GM23338 (cell line): ENCODE results near the gene MCM7.

Experiments used
- EZH2 ChIP-seq: fragments of 200-600 bp; sonication (generic); IDR thresholded peaks from one replicate; pipeline ENCODE4 v1.8.0; 2017; ENCODE audit warnings: antibody characterized with exemption, mild to moderate bottlenecking, low read depth; ENCODE audit not compliant: unreplicated experiment
- EZH2phosphoT487 ChIP-seq: fragments of 200-600 bp; sonication (generic); IDR thresholded peaks from one replicate; pipeline ENCODE4 v1.8.1; 2018; ENCODE audit warnings: antibody characterized with exemption; ENCODE audit not compliant: unreplicated experiment
- JUNB ChIP-seq: IDR thresholded peaks from one replicate; pipeline ENCODE4 v1.6.1; 2016; ENCODE audit warnings: antibody characterized with exemption; ENCODE audit not compliant: unreplicated experiment
- POLR2AphosphoS5 ChIP-seq: IDR thresholded peaks from 2 replicates; pipeline ENCODE4 v1.6.1; 2016; ENCODE audit warnings: antibody characterized with exemption, low read depth
- STAT1 ChIP-seq: IDR thresholded peaks from one replicate; pipeline ENCODE4 v1.6.1; 2016; ENCODE audit warnings: antibody characterized with exemption; ENCODE audit not compliant: unreplicated experiment
- ZNF114 ChIP-seq: fragments of 250-450 bp; sonication (Bioruptor Pico); IDR thresholded peaks from 2 replicates; pipeline ENCODE4 v1.5.0; 2020; ENCODE audit warnings: mild to moderate bottlenecking, moderate library complexity
- ZNF331 ChIP-seq: fragments of 250-450 bp; sonication (Bioruptor Pico); IDR thresholded peaks from 2 replicates; pipeline ENCODE4 v1.5.0; 2020; ENCODE audit warnings: low read depth, mild to moderate bottlenecking, moderate library complexity
- TF ChIP-seq, protein P1 (sequence below), 2 experiments: fragments of 200-600 bp in 1 of 2; sonication (generic) in 1 of 2; conservative IDR thresholded peaks; 2 replicates each; pipeline versions ENCODE4 v1.5.1 to v1.6.1; 2016 to 2017; ENCODE audit warnings: antibody characterized with exemption in 2 of 2, low read depth in 2 of 2, mild to moderate bottlenecking in 2 of 2, moderate library complexity in 1 of 2
- TF ChIP-seq, protein P2 (sequence below): IDR thresholded peaks from one replicate; pipeline ENCODE4 v1.6.1; 2018; ENCODE audit warnings: antibody characterized with exemption; ENCODE audit not compliant: unreplicated experiment
- TF ChIP-seq, protein P3 (sequence below): IDR thresholded peaks from 2 replicates; pipeline ENCODE4 v1.6.1; 2016; ENCODE audit warnings: antibody characterized with exemption

DNA sequence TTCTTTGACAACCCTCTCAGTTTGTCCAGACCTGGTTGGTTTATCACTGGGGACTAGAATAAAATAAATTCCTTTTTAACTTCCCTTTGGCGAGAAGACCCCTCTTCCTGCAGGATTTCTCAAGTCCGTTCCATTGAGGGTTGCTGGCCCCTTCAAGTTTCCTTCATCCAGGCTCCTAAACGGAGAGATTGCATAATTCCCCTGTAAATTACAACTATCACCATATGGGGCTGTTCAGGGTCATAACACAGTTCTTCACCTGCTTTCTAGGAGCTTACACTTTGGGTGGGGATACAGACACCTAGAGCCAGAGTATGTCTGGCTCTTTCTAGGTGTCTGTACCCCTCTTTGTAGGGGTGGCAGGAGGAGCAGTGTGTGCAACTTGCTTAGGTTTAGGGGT lies 15.7 kb downstream of the MCM7 start:
- TF ChIP-seq, protein P1, sequence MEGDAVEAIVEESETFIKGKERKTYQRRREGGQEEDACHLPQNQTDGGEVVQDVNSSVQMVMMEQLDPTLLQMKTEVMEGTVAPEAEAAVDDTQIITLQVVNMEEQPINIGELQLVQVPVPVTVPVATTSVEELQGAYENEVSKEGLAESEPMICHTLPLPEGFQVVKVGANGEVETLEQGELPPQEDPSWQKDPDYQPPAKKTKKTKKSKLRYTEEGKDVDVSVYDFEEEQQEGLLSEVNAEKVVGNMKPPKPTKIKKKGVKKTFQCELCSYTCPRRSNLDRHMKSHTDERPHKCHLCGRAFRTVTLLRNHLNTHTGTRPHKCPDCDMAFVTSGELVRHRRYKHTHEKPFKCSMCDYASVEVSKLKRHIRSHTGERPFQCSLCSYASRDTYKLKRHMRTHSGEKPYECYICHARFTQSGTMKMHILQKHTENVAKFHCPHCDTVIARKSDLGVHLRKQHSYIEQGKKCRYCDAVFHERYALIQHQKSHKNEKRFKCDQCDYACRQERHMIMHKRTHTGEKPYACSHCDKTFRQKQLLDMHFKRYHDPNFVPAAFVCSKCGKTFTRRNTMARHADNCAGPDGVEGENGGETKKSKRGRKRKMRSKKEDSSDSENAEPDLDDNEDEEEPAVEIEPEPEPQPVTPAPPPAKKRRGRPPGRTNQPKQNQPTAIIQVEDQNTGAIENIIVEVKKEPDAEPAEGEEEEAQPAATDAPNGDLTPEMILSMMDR (conservative IDR thresholded peaks at IDR 0.05; ENCODE audit: low read depth in 2 of 2) = no peak
- TF ChIP-seq POLR2AphosphoS5 = no peak
- TF ChIP-seq, protein P2, sequence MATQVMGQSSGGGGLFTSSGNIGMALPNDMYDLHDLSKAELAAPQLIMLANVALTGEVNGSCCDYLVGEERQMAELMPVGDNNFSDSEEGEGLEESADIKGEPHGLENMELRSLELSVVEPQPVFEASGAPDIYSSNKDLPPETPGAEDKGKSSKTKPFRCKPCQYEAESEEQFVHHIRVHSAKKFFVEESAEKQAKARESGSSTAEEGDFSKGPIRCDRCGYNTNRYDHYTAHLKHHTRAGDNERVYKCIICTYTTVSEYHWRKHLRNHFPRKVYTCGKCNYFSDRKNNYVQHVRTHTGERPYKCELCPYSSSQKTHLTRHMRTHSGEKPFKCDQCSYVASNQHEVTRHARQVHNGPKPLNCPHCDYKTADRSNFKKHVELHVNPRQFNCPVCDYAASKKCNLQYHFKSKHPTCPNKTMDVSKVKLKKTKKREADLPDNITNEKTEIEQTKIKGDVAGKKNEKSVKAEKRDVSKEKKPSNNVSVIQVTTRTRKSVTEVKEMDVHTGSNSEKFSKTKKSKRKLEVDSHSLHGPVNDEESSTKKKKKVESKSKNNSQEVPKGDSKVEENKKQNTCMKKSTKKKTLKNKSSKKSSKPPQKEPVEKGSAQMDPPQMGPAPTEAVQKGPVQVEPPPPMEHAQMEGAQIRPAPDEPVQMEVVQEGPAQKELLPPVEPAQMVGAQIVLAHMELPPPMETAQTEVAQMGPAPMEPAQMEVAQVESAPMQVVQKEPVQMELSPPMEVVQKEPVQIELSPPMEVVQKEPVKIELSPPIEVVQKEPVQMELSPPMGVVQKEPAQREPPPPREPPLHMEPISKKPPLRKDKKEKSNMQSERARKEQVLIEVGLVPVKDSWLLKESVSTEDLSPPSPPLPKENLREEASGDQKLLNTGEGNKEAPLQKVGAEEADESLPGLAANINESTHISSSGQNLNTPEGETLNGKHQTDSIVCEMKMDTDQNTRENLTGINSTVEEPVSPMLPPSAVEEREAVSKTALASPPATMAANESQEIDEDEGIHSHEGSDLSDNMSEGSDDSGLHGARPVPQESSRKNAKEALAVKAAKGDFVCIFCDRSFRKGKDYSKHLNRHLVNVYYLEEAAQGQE = no peak
- TF ChIP-seq STAT1 = no peak
- TF ChIP-seq EZH2 = no peak
- no peak for TF ChIP-seq ZNF331 (CRISPR knock-in tag)
- TF ChIP-seq EZH2phosphoT487 = no peak
- TF ChIP-seq, protein P3, sequence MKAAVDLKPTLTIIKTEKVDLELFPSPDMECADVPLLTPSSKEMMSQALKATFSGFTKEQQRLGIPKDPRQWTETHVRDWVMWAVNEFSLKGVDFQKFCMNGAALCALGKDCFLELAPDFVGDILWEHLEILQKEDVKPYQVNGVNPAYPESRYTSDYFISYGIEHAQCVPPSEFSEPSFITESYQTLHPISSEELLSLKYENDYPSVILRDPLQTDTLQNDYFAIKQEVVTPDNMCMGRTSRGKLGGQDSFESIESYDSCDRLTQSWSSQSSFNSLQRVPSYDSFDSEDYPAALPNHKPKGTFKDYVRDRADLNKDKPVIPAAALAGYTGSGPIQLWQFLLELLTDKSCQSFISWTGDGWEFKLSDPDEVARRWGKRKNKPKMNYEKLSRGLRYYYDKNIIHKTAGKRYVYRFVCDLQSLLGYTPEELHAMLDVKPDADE = no peak
- TF ChIP-seq ZNF114 (CRISPR knock-in tag) = no peak
- no peak for TF ChIP-seq JUNB
